H1 (cell line): ENCODE measurements around the gene RNF208. TPM values are rescaled to one million over a fixed set of nuclear protein-coding genes. Genes with fewer than 3 reads are reported as not detected.
A peak's percentile ranks its signal among the peaks of the same experiment; 100 is the strongest.

Experiments used
- CTCF ChIA-PET: fragments of 300-600 bp; sonication (Branson Sonifier 250); formaldehyde crosslinking; loops from one replicate; lab custom pipeline; 2021; ENCODE audit not compliant: partially characterized antibody; lab: Charles Lee
- POLR2A ChIA-PET: fragments of 300-600 bp; sonication (Branson Sonifier 250); formaldehyde crosslinking; loops from one replicate; lab custom pipeline; 2021; ENCODE audit warnings: inconsistent platforms; ENCODE audit not compliant: partially characterized antibody; lab: Charles Lee
- DNase-seq, 2 experiments: peaks; one replicate each; pipeline versions ENCODE4 v3.0.0 to v3.0.0-alpha.2; 2010 to 2022; ENCODE audit warnings: low spot score in 2 of 2, low read depth in 1 of 2, mixed read lengths in 1 of 2
- FAIRE-seq: peaks from 2 replicates; lab custom pipeline; 2011; peaks lifted over from hg19 to GRCh38; lab: Jason Lieb, UNC
- H2AFZ ChIP-seq: 2 replicates; pipeline ENCODE4 v1.8.1; 2012; ENCODE audit warnings: low read length, inconsistent platforms
- H2AK5ac ChIP-seq: 2 replicates; pipeline ENCODE4 v1.6.1; 2013; ENCODE audit warnings: low read depth, low read length
- H2BK120ac ChIP-seq: replicated peaks from 2 replicates; pipeline ENCODE3; 2013; ENCODE audit warnings: low read depth, low read length, inconsistent platforms
- H2BK12ac ChIP-seq: 2 replicates; pipeline ENCODE4 v1.6.1; 2013; ENCODE audit warnings: low read depth, low read length
- H2BK15ac ChIP-seq: 2 replicates; pipeline ENCODE4 v1.6.1; 2013; ENCODE audit warnings: low read length
- H2BK20ac ChIP-seq: 2 replicates; pipeline ENCODE4 v1.6.1; 2013; ENCODE audit warnings: low read length
- H2BK5ac ChIP-seq: 2 replicates; pipeline ENCODE4 v1.6.1; 2013; ENCODE audit warnings: low read depth, low read length
- H3K14ac ChIP-seq: 2 replicates; pipeline ENCODE4 v1.6.1; 2013; ENCODE audit warnings: inconsistent platforms; ENCODE audit not compliant: insufficient read length
- H3K18ac ChIP-seq: 2 replicates; pipeline ENCODE4 v1.6.1; 2013; ENCODE audit warnings: low read length; ENCODE audit errors: extremely low read depth
- H3K23ac ChIP-seq: 2 replicates; pipeline ENCODE4 v1.6.1; 2013; ENCODE audit warnings: inconsistent platforms; ENCODE audit not compliant: insufficient read length
- H3K23me2 ChIP-seq: 2 replicates; pipeline ENCODE4 v1.6.1; 2013; ENCODE audit warnings: low read depth, low read length
- H3K27ac ChIP-seq: 2 replicates; pipeline ENCODE4 v1.6.1; 2011; ENCODE audit warnings: low read depth, low read length, inconsistent platforms
- H3K27me3 ChIP-seq, 4 experiments: replicated peaks in 1 of 4; 1 replicate in 1 of 4; 2 replicates in 3 of 4; pipeline versions ENCODE4 v1.6.1 to v1.8.1; 2011 to 2013; ENCODE audit warnings: low read length in 3 of 4, mild to moderate bottlenecking in 3 of 4, inconsistent platforms in 2 of 4, mixed read lengths in 2 of 4, moderate library complexity in 1 of 4; ENCODE audit not compliant: control insufficient read depth in 3 of 4, insufficient read depth in 3 of 4; ENCODE audit errors: extremely low read depth in 1 of 4
- H3K36me3 ChIP-seq, 4 experiments: 2 replicates each; pipeline versions ENCODE4 v1.6.1 to v1.8.1; 2011 to 2013; ENCODE audit warnings: mild to moderate bottlenecking in 4 of 4, low read length in 3 of 4, moderate library complexity in 2 of 4, control low read depth in 1 of 4, inconsistent platforms in 1 of 4; ENCODE audit not compliant: insufficient read depth in 4 of 4, control insufficient read depth in 2 of 4
- H3K4ac ChIP-seq: replicated peaks from 2 replicates; pipeline ENCODE3; 2013; ENCODE audit warnings: low read length, low read depth, mixed read lengths, inconsistent platforms; ENCODE audit not compliant: insufficient read length
- H3K4me1 ChIP-seq, 4 experiments: replicated peaks in 1 of 4; 1 replicate in 1 of 4; 2 replicates in 3 of 4; pipeline versions ENCODE4 v1.6.1 to v1.8.1; 2011 to 2013; ENCODE audit warnings: low read length in 3 of 4, inconsistent platforms in 2 of 4, mixed read lengths in 1 of 4; ENCODE audit not compliant: insufficient read depth in 4 of 4, control insufficient read depth in 3 of 4
- H3K4me2 ChIP-seq, 2 experiments: 2 replicates each; pipeline versions ENCODE4 v1.6.1 to v1.8.1; 2011 to 2013; ENCODE audit warnings: low read depth in 2 of 2, low read length in 2 of 2, control low read depth in 1 of 2, inconsistent platforms in 1 of 2, mild to moderate bottlenecking in 1 of 2; ENCODE audit not compliant: insufficient read depth in 1 of 2
- H3K4me3 ChIP-seq, 4 experiments: fragments of 200-600, 300-600 bp in 1 of 4; sonication (generic), shearing (Covaris generic), sonication (Bioruptor Twin) in 1 of 4; 2 replicates each; pipeline versions ENCODE4 v1.5.1 to v1.8.1; 2011 to 2016; ENCODE audit warnings: low read length in 4 of 4, low read depth in 3 of 4, control low read depth in 2 of 4, inconsistent platforms in 2 of 4, mild to moderate bottlenecking in 2 of 4, mixed read lengths in 1 of 4, moderate library complexity in 1 of 4; ENCODE audit not compliant: insufficient read depth in 2 of 4; ENCODE audit errors: extremely low read depth in 1 of 4
- H3K56ac ChIP-seq: replicated peaks from 2 replicates; pipeline ENCODE3; 2013; ENCODE audit warnings: low read depth, mild to moderate bottlenecking, mixed read lengths, low read length, inconsistent platforms; ENCODE audit not compliant: insufficient read length
- H3K79me1 ChIP-seq: 2 replicates; pipeline ENCODE4 v1.6.1; 2013; ENCODE audit warnings: low read depth, low read length, control low read depth
- H3K79me2 ChIP-seq, 2 experiments: 2 replicates each; pipeline versions ENCODE4 v1.6.1 to v1.8.1; 2012 to 2013; ENCODE audit warnings: low read length in 2 of 2, mild to moderate bottlenecking in 2 of 2, inconsistent platforms in 1 of 2; ENCODE audit not compliant: insufficient read depth in 2 of 2, control insufficient read depth in 1 of 2
- H3K9ac ChIP-seq, 4 experiments: replicated peaks in 1 of 4; 1 replicate in 1 of 4; 2 replicates in 3 of 4; pipeline versions ENCODE4 v1.6.1 to v1.8.1; 2011 to 2013; ENCODE audit warnings: low read depth in 3 of 4, low read length in 3 of 4, control low read depth in 2 of 4, mild to moderate bottlenecking in 2 of 4, moderate library complexity in 2 of 4, inconsistent platforms in 1 of 4; ENCODE audit errors: extremely low read depth in 1 of 4
- H3K9me3 ChIP-seq, 2 experiments: 2 replicates each; pipeline versions ENCODE4 v1.6.1 to v1.8.1; 2012 to 2013; ENCODE audit warnings: mild to moderate bottlenecking in 2 of 2, moderate library complexity in 2 of 2, control low read depth in 1 of 2, inconsistent platforms in 1 of 2, low read depth in 1 of 2, low read length in 1 of 2, mixed read lengths in 1 of 2; ENCODE audit not compliant: insufficient read depth in 2 of 2
- H4K20me1 ChIP-seq, 2 experiments: replicated peaks in 1 of 2; 2 replicates each; pipeline versions ENCODE3 to v1.8.1; 2011 to 2013; ENCODE audit warnings: inconsistent platforms in 2 of 2, low read length in 2 of 2, mild to moderate bottlenecking in 1 of 2; ENCODE audit not compliant: insufficient read depth in 2 of 2, control insufficient read depth in 1 of 2
- H4K5ac ChIP-seq: 2 replicates; pipeline ENCODE4 v1.6.1; 2013; ENCODE audit warnings: low read length, low read depth, mixed read lengths, inconsistent platforms; ENCODE audit not compliant: insufficient read length
- H4K8ac ChIP-seq: 2 replicates; pipeline ENCODE4 v1.8.0; 2013; ENCODE audit warnings: mild to moderate bottlenecking, moderate library complexity, low read length, inconsistent platforms; ENCODE audit not compliant: insufficient read depth; ENCODE audit errors: extremely low read depth
- H4K91ac ChIP-seq: replicated peaks from 2 replicates; pipeline ENCODE3; 2013; ENCODE audit warnings: low read length, mixed read lengths, inconsistent platforms; ENCODE audit not compliant: insufficient read length
- CTBP2 ChIP-seq: IDR thresholded peaks from 2 replicates; pipeline ENCODE4 v1.7.0; 2011; ENCODE audit warnings: borderline replicate concordance, mild to moderate bottlenecking, moderate library complexity, mixed read lengths, low read length; ENCODE audit not compliant: insufficient read depth, insufficient read length
- KDM4A ChIP-seq: IDR thresholded peaks from one replicate; pipeline ENCODE4 v1.7.1; 2012; ENCODE audit warnings: low read depth, mild to moderate bottlenecking, moderate library complexity, low read length, inconsistent platforms; ENCODE audit not compliant: severe bottlenecking
- WGBS, 2 experiments: shearing (Covaris generic) in 1 of 2; methylation state at CpG; one replicate each; pipeline versions ENCODE4 v1.1.6 to v1.1.7; 2013 to 2015; ENCODE audit warnings: low lambda C conversion rate in 2 of 2, mixed read lengths in 2 of 2, inconsistent platforms in 1 of 2, low coverage in 1 of 2, missing lambda C conversion rate in 1 of 2; ENCODE audit not compliant: insufficient replicate concordance in 2 of 2, insufficient coverage in 1 of 2, insufficient read length in 1 of 2; ENCODE audit errors: extremely low coverage in 1 of 2, missing lambda C conversion rate in 1 of 2; 5-methylcytosine and 5-hydroxymethylcytosine counted together
- polyA plus RNA-seq, 7 experiments: library from polyadenylated mRNA; depleted of rRNA in 3 of 7; stranded (reverse) in 5 of 7; unstranded in 2 of 7; fragments of >200 nt in 5 of 7; fragments of 200-250 nt in 2 of 7; gene quantifications; 1 replicate in 5 of 7; 2 replicates in 1 of 7; 4 replicates in 1 of 7; pipeline versions ENCODE4 v1.2.1 to v1.2.3, GENCODE V29; 2011 to 2013; ENCODE audit warnings: missing spikeins in 2 of 7, mixed read lengths in 2 of 7
- total RNA-seq: library from RNA; stranded (reverse); fragmentation: NEBNext Ultra II Directional; extraction: Animal tissue kit (Norgen Biotek cat#: 25700); gene quantifications from 2 replicates; pipeline ENCODE4 v1.2.1, GENCODE V29; 2021

Gene RNF208
- total and polyA plus RNA-seq, 2 of the 8 experiments (the other 6 are each of a cell fraction or from before 2014, with no cell fraction given), result 2.7 to 7.7 TPM

DNA sequence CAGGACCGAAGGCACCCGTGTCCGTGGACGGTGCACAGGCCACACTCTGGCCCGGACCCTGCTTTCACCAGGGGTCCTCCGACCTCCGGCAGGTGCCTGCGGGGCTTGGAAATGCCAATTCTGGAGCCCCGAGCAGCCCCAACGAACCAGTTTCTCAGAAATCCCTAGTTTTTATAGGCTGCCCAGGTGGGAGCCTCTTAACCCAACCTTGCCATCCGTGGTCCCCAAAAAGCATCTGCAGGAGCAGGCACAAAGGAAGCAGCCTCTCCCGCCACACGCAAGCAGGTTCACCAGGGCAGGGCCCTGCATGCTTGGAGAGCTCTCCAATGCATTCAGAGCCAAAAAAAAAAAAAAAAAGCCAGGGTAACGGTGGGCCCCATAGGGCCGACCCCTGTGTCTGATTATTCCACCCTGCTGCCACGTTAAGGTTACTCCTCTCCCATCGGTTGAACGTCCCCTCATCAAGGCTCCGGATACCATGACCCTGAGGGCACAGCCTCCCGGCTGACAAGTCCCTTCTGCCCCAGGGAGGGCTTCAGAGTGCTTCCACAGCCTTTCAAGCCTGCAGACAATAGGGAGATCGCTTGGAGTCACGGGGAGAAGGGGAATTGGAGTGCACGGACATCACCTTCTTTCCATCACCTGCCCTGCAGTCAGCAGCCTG, 20.7 kb downstream of the RNF208 start:
- Histone ChIP-seq H3K4me3 (peak overlapping the region; percentile 64 to 78 (median 69)), H2BK12ac (no peak overlapping the region), H4K20me1 (peaks cover 0 to 22% of the 10 kb centered on the region in 2 experiments), H3K23me2 (peaks cover 18% of the 10 kb centered on the region), H3K36me3 (no peaks in the 10 kb centered on the region), H4K8ac (peak overlapping the region; percentile 86), H3K4ac (peak overlapping the region; percentile 91), H2BK120ac (peak overlapping the region; percentile 54), H3K27me3 (no peaks in the 10 kb centered on the region), H4K5ac (peak overlapping the region; percentile 100), H3K56ac (peak overlapping the region; percentile 77), H3K4me2 (peak overlapping the region; percentile 74 to 88), H3K14ac (no peak overlapping the region), H3K27ac (no peak overlapping the region; the same call in 1 of the 2 replicates), H2AFZ (no peak overlapping the region), H2AK5ac (no peak overlapping the region), H3K18ac (peak overlapping the region; percentile 99), H4K91ac (peak overlapping the region; percentile 99), H3K79me2 (peaks cover 0 to 50% of the 10 kb centered on the region in 2 experiments; a peak in 3 of 4 replicates), H3K23ac (no peak overlapping the region), H2BK5ac (peak overlapping the region; percentile 98), H2BK15ac (no peak overlapping the region), H3K9ac (peak overlapping the region; percentile 35 to 71 (median 54); a peak in 6 of 7 replicates), H3K79me1 (peaks cover 25% of the 10 kb centered on the region), H3K4me1 (peaks cover 10 to 28% (median 19%) of the 10 kb centered on the region in 4 experiments), H3K9me3 (no peaks in the 10 kb centered on the region), H2BK20ac (no peak overlapping the region)
- DNase-seq, result peak in 1 of 2 experiments; percentile 49
- FAIRE-seq, result no peak
- POLR2A ChIA-PET, result interaction anchor here (0.6 to 69.9 kb wide), 16 partner anchors 11 to 219 kb away, joined by 3 to 1462 read pairs (median 4); partner anchors contain the start of genes ANAPC2, CYSRT1, MAN1B1 and NELFB
- 35% methylated on average over 22 of the region's 23 CpGs; no CpG with 5 or more reads in 1 of the 2 experiments for WGBS, 2 experiments
- no peak for TF ChIP-seq CTBP2
- peak; percentile 3 for TF ChIP-seq KDM4A
- CTCF ChIA-PET, result interaction anchor here (0.6 to 4.4 kb wide), 11 partner anchors 9 to 155 kb away, joined by 3 to 19 read pairs (median 4); partner anchors contain the start of genes NPDC1 and RNF224
